SKM-1 treated with dmso at 0.1 percent for 144 hours (cell line): Measurements from ENCODE around the gene RIOK3.
"Not testable (repeated sequence)": the region's sequence is repeated elsewhere in the genome, so short reads cannot be mapped to it uniquely, and the experiment has no call there.

Source experiments
- DNase-seq: peaks from one replicate; lab custom pipeline; 2025; ENCODE audit not compliant: unreplicated experiment; lab: John Stamatoyannopoulos, UW

Gene RIOK3, protein sequence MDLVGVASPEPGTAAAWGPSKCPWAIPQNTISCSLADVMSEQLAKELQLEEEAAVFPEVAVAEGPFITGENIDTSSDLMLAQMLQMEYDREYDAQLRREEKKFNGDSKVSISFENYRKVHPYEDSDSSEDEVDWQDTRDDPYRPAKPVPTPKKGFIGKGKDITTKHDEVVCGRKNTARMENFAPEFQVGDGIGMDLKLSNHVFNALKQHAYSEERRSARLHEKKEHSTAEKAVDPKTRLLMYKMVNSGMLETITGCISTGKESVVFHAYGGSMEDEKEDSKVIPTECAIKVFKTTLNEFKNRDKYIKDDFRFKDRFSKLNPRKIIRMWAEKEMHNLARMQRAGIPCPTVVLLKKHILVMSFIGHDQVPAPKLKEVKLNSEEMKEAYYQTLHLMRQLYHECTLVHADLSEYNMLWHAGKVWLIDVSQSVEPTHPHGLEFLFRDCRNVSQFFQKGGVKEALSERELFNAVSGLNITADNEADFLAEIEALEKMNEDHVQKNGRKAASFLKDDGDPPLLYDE

DNA sequence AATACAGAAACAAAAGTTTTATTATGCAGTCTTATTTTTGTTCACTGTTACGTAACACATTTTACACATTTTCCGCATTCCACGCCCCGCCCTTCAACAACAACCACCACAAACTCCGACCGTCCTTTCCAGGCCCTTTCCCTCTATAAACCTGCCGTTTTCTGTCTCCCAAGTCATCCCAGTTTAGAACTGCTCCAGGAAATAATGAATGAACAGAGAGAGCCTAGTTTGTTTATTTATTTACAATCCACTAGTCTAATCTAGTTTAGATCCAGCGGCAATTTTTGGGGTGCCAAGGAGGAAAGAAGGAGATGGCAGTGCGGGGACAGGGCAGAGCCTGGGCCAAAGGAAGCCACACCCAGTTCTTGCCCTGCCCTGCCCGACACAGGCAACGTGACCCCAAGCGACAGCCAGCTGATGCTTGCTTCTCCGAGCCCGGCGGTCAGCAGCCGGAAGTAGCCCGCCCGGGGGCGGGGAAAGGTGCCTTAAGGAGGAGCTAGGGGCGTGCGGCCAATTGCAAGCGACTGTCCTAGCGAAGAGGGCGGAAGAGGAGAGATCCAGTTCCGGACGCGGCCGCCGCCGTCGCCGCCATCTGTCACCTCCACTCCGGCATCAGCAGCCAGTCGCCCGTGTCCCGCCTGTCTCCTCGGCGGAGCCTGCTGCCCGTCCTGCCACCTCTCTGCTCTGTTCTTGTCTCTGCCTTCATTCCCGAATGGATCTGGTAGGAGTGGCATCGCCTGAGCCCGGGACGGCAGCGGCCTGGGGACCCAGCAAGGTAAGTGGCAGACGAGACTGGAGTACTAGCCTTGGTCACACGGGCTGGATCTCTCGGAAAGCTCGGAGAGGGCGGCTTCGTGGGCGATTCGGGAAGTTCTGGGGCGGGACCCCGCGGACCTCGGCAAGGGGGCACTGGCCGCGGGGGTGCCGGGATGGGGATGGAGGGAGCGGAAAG, at the start of gene RIOK3:
Gene RIOK3, plus strand, starts transcription at position 560 of the 952 bp plus-strand sequence. Its CDS starts 153 bp downstream, at position 713.
- peak; percentile 97 for DNase-seq

DNA sequence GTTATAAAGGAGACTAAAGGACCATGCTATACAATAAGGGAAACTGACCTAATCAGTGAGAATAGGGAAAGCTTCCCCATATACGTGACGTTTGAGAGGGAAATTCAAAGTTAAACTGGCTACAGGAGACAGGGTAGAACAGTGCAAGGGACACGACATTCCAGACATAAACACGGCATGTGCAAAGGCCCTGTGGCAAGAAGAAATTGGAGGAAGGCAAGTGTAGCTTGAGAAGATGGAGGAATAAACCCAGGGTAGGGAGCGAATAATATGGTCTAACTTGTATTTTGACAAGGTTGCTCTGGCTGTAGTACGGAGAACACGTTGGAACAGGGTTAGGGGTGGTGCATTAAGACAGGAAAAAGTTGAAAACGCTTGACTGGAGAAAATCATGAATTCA, 49.8 kb upstream of the RIOK3 start:
- DNase-seq, result no peak

DNA sequence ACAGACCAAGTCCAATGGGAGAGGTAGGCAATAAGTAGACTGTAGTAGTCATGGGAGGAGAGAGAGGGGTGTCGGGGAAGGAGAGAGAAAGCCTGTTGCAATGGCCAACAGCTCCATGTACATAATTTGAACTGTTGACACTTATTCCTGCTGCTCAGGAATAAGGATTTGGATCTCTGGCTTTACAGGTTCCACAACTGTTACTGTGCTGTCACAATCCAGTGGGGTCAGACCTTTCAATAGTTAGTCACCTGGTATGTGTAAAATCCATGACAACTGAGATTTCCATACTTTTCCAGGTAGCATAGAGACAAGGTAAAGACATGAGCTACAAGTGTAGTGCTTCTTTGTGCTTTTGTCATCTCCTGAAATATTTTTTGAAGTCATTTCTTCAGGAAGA, 47.5 kb upstream of the RIOK3 start:
- DNase-seq, result no peak

DNA sequence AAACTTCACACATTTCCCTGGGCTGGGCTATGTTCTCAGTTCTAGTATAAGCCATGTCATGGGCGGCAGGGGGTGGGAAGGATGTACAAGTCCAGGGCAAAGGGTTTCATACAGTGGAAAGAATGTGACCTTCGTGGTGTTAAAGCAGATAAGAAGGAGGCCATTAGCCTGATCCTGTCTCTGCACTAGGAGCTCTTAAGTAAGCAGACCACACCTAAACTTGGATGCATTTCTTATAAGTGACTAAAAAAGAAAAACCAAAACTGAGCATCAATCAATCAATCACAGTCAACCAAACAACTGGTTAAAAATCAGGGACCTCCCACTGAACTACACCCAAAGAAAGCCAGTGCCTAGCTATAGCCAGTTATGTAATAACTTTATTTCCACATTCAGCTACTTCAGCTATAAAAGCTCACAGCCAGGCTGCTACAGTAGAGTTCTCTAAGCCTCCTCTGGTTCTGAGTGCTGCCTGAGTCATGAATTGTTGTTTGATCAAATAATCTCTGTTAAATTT, 46.8 kb upstream of the RIOK3 start:
- DNase-seq, result no peak

DNA sequence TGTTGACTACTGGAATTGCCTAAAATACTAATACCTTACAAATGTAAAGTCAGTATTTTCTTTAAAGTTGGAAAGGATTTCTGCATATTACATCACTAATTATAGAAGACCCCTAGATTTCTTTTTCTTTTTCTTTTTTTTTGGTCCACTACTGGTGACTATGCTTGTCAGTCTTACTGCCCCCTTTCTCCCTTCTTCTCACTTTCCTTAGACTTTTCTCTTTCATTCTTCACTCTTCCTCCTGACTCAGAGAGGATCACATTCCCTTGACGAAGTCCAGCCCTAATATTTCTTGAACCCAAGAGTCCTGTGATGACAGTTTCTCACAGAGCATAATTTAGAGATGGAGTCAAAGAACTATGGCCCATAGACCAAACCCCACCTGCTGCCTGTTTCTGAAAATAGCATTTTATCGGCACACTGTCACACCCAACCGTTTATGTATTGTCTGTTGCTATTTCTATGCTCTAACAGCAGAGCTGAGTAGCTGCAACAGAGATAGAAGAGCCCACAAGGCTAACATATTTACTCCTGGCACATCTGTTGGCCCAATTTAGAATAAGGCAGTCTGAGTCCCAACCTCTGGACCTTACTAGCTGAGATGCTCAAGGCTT, 40.6 kb upstream of the RIOK3 start:
- no peak for DNase-seq

DNA sequence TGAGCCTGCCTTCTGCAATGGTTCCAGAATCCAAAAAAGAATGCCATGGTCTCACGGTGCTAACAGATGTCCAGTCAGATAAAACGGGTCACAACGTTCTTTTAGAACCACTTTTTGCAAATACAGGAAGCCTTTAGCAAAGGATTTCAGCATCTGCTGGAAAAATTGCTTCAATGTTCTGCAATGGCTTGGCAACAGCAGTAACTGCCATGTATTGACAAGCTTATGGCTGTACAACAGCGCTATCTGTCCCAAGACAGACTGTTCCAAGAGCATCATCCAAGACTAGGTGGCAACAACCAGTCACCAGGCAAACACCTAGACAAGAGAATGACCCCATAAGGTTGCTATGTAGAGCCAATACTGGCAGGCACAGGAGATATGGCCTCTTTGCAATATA, 37.6 kb upstream of the RIOK3 start:
- peak; percentile 26 for DNase-seq

DNA sequence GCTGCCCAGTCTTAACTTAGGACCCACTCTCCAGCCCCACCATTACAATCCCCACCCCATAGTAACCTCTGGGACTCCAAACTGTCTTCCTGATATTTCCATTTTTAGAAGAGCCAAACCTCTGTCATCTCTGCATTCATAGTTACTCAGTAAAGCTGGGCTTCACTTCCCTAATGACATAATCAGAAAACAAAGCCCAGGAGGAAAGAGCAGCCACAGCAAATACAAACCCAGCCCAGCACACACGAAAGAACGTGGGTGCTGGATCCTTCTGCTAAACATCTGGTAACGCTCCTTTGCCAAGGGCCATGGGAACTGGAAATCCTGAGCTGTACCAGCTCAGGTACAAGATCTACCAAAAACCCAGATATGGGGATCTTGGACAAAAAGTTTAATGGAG, 36.8 kb upstream of the RIOK3 start:
- no peak for DNase-seq

DNA sequence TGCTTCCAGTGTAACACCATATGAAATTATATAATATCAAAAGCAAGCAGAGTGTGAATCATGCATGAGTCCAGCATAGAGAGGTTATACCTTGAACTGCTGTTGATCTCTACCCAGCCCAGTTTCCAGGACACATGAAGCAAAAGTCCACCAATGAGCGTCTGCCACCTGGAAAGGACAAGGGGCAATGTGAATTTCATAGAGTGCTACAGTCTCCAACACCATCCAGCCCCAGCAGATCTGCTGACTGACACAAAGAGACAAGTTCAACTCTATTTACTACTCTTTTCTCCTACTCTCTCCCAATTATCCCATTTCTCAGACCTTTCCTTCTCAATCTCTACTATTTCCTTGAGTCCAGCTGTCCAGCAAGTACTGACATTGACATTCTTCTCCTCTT, 31.8 kb upstream of the RIOK3 start:
- DNase-seq, result no peak

DNA sequence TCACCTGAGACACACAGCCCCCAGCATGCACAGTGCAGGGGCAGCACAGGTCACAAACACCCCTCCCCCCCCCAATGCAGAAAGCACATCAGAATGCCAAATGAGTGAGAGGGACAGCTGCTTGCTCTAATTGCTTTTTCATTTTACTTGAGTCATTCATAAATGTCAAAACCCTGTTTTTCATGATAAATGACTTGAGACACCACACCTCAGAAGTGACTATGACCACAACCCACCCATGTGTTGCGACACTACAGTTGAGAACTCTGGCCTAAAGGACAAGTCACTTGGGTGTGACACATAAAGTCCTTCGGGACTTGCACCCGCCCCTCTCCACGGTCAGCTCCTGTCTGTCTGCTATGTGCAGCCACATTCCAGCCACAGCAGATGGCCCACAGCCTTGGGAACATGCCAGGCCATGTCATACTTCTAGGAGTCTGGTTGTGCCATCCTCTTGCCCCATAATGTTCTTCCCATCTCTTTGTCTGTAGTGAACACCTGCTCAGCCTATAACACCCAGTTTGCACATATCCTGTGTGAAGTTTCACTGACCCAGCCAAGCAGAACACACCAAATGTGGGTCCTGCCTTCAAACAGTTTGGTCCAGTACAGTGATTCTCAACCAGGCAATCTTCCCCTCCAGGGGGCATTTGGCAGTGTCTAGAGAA, 30.2 kb upstream of the RIOK3 start:
- DNase-seq, result peak; percentile 73

DNA sequence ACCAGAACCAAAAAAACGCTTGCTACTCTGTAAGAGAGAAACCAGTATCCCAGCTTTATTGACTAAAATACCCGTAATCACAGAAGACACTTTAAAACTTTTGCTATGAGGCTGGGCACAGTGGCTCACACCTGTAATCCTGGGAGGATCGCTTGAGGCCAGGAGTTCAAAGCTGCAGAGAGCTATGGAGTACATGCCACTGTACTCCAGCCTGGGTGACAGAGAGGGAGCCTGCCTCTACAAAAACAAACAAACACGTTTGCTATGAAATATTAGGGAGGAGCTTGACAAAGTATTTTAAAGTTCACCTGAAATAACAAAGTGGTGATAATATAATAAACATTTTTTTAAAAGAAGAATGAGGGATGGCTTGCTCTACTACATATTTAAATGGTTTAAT, 28.5 kb upstream of the RIOK3 start:
- no peak for DNase-seq

DNA sequence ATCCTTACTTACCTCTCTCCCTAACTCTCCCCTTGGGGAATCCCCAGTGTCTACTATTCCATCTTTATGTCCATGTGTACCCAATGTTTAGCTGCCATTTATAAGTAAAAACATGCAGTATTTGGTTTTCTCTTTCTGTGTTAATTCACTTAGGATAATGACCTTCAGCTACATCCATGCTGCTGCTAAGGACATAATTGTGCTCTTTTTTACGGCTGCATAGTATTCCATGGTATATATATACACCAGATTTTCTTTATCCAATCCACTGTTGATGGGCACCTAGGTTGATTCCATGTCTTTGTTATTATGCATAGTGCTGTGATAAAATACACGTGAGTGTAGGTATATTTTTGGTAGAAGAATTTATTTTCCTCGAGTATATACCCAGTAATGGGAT, 24.3 kb upstream of the RIOK3 start:
- DNase-seq, result no peak

DNA sequence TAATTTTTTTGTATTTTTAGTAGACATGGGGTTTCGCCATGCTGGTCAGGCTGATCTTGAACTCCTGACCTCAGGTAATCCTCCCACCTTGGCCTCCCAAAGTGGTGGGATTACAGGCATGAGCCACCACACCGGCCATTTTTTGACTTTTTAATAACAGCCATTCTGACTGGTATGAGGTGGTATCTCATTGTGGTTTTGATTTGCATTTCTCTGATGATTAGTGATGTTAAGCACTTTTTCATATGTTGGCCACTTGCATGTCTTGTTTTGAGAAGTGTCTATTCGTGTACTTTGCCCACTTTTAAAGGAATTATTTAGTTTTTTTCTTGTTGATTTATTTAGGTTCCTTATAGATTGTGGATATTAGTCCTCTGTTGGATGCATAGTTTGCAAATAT, 23.5 kb upstream of the RIOK3 start:
- DNase-seq, result not testable (repeated sequence)

DNA sequence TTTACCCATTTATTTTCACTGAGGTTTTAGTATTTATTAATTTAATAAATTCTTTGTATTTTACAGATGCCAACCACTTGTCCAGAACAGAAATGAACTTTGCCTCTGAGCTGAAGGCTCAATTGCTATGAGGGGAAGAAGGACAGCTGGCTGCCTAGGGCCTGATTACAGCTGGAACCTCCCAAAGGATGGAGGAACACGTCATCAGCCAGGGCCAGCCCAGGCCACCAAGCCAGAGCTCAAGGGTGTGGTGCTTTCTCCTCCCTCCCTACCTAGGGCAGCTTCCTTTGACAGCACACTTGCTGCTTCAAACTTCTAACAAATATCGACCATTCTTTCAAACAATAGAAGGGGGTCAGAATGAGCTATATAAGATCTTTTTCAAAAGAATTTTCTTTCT, 19.7 kb upstream of the RIOK3 start:
- DNase-seq, result no peak

DNA sequence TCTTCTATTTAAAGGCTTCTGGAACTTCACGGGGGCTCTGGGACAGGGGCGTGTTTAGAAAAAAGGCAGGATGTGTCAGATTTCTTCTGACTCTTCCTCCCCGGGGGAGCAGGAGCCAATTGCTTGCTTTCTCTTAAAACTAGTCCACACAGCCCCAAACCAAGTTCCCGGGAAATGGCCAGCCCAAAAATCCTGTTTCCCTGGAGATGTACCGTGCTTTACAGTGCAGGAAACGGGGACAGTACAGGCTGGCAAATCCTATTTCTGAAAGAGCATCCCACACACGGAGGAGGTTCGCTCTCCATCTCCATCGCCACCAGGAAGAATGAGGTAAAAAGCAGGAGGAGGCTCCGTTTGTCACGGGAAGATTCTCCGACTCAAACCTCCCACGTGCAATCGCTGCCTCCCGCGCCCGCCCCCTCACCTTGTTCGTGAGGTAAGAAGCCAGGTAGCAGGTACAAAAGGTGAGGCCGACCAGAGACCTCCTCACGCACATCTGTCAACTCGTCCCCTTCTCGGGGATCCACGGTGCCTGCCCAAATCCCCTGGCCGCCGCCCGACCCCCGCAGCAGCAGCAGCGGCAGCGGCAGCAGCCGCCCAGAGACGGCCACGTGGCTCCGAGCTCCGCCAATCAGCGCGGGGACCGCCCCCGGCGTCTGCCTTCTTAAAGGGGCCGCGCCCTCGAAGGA, 15.6 kb upstream of the RIOK3 start:
- no peak for DNase-seq

DNA sequence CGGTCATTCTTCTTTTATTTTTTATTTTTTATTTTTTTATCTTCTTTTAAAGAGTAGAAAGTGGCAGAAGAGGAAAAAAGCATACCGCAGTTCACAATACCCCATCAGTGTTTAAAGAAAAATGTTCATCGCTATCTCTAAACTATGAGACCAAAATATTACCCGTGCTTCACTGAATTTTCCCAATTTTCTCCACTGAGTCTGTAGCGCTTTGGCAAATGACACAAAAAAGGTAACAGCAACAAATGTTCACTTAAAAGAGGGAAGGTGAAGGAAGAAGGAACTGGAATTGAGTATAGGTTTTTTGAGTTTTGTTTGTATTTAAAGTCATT, 15.1 kb upstream of the RIOK3 start:
- no peak for DNase-seq

DNA sequence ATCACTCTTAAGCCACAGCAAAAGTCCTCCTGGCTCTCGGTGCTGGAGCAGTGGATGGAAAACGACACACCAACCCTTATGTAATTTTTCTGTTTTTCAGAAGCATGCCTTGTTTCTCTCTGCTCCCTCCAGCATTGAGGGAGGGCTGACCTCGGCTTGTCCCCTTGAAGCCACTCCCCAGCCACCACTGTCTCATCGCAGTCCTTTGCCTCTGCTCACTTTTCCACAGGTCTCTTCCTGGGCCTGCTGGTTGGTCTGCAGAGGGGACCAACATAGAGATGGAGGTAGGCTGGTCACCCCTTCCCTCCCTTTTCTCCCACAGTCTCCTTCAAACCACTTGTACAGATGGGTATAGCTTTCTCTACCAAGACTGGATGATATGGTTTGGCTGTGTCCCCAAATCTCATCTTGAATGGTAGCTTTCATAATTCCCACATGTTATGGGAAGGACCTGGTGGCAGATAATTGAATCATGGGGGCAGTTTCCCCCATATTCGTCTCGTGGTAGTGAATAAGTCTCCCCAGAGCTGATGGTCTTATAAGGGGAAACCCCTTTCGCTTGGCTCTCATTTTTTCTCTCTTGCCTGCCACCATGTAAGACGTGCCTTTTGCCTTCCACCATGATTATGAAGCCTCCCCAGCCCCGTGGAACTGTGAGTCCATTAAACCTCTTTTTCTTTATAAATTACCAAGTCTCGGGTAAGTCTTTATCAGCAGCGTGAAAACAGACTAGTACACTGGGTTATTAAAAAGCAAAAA, 14.3 kb upstream of the RIOK3 start:
- no peak for DNase-seq

DNA sequence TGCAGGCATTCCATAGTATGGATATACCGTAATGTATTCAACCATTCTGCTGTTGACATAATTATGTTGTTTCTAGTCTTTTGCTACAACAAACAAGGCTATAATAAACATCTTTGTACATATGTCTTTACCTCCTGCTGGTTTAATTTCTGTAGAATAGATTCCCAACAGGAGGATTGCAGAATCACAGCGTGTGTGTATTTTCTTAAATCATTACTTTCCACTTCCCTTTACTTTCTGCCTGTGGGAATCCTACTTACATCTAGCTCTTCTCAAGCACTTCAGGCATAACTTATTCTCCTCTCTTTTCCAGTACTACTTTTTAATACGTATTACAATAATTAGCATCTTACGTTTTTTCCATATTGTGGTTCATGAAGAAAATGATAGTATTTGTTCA, 13.0 kb upstream of the RIOK3 start:
- no peak for DNase-seq

DNA sequence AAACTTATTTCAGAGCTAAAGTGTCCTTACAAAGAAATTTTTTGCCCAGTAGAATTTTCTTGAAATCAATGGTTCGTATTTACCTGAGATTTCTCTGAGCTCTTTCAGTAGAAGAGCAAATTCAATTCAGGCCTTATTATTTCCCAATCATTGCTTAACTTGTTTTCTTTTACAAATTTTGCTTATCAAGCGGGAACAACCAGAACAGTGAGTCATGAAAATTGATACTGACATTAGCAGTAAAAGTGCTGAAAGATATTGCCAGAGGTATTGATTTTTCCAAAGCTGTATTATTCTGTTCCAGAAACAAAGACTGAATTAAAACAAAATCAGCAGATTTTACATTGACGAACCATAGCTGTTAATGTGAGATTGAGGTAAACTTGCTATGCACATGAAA, 10.1 kb upstream of the RIOK3 start:
- DNase-seq, result no peak

DNA sequence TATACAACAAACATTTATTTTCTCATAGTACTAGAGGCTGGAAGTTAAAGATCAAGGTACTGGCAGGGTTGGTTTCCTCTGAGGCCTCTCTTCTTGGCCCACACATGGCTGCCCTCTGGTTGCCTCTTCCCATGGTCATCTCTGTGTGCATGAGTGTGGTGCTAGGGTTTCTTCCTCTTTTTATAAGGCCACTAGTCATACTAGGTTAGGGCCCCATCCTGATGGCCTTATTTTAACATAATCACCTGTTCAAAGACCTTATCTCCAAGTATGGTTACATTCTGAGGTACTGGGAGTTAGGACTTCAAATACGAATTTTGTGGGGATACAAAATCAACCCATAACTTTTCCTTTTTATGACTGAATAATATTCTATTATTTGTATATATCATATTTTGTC, 4.8 kb upstream of the RIOK3 start:
- no peak for DNase-seq

DNA sequence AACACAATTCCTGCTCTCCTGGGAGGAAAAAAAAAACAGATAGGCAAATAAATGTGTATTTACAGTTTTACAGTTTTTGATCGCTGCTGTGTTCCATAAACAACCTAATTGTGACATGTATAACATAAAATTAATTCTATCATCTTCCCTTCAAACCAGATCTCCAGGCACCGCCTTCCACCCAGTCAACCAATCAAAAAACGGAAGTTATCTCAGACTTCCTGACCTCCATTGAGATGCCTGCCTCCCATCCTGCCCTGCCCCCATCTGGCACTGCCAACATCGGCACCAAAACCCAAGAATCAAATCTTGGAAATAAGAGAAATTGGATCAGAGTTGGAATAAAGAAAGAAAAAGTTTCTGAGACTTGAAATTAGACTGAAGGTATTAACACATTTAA, 3.1 kb upstream of the RIOK3 start:
- DNase-seq, result no peak
